MM.1S (cell line): ENCODE measurements around the gene CNTN5.

Experiments used
- CTCF ChIP-seq: fragments of 300-600 bp; sonication (generic); IDR thresholded peaks from 2 replicates; pipeline ENCODE4 v1.5.1; 2016; ENCODE audit warnings: antibody characterized with exemption, low read length, mixed read lengths
- EZH2 ChIP-seq: fragments of 300-600 bp; sonication (generic); optimal IDR thresholded peaks from 2 replicates; pipeline ENCODE3; 2017; ENCODE audit warnings: low read depth, mild to moderate bottlenecking, antibody characterized with exemption, low read length, mixed read lengths
- EZH2phosphoT487 ChIP-seq: fragments of 300-600 bp; sonication (generic); IDR thresholded peaks from 2 replicates; pipeline ENCODE4 v1.6.1; 2018; ENCODE audit warnings: antibody characterized with exemption, low read length

GRCh38 chr11:99198215-99198614 lies 177.5 kb downstream of the CNTN5 start:
- TF ChIP-seq CTCF (no peak), EZH2 (no peak), EZH2phosphoT487 (no peak)
